K562 (cell line): ENCODE measurements around the gene RBSN. TPM values are rescaled to one million over a fixed set of nuclear protein-coding genes. Genes with fewer than 3 reads are reported as not detected.

Experiments
- ARID3A ChIP-seq: IDR thresholded peaks from 2 replicates; pipeline ENCODE4 v1.6.1; 2012; ENCODE audit warnings: low read depth, low read length, improper control_type of control experiment, borderline replicate concordance
- C11orf30 ChIP-seq: fragments of 450-650 bp; IDR thresholded peaks from 2 replicates; pipeline ENCODE4 v1.6.1; 2016; ENCODE audit warnings: low read depth, mild to moderate bottlenecking
- CBX8 ChIP-seq: fragments of 200-600 bp; sonication (generic); IDR thresholded peaks from 2 replicates; pipeline ENCODE4 v1.6.1; 2012; ENCODE audit warnings: borderline replicate concordance, mixed run types, low read depth, mild to moderate bottlenecking, moderate library complexity, mixed read lengths, low read length, control low read depth, inconsistent platforms; ENCODE audit not compliant: poor library complexity, severe bottlenecking; ENCODE audit errors: extremely low read depth
- CHD2 ChIP-seq: IDR thresholded peaks from 2 replicates; pipeline ENCODE4 v1.6.1; 2011; ENCODE audit warnings: low read depth, low read length
- KDM4B ChIP-seq, 2 experiments: fragments of 450-650 bp in 1 of 2; sonication (generic) in 1 of 2; IDR thresholded peaks; 2 replicates each; pipeline ENCODE4 v1.6.1; 2016 to 2017; ENCODE audit warnings: borderline replicate concordance in 2 of 2, antibody characterized with exemption in 1 of 2, low read depth in 1 of 2, mild to moderate bottlenecking in 1 of 2
- REST ChIP-seq, 2 experiments: fragments of 450-650 bp; formaldehyde crosslinking in 1 of 2; IDR thresholded peaks; 2 replicates each; pipeline versions ENCODE4 v1.4.0 to v1.6.1; 2014 to 2020; ENCODE audit warnings: mild to moderate bottlenecking in 2 of 2, borderline replicate concordance in 1 of 2, low read depth in 1 of 2
- TEAD1 ChIP-seq, 2 experiments: fragments of 450-650 bp in 1 of 2; sonication (generic) in 1 of 2; formaldehyde crosslinking; IDR thresholded peaks; 2 replicates each; pipeline versions ENCODE4 v1.4.0 to v1.8.0; 2020 to 2022; ENCODE audit warnings: mild to moderate bottlenecking in 2 of 2, missing genetic modification reagents in 1 of 2
- TFAP4 ChIP-seq: sonication (generic); formaldehyde crosslinking; IDR thresholded peaks from 2 replicates; pipeline ENCODE4 v1.8.0; 2022; ENCODE audit warnings: missing genetic modification reagents, mild to moderate bottlenecking, moderate library complexity, borderline replicate concordance
- ZMIZ1 ChIP-seq, 2 experiments: fragments of 150-350 bp in 1 of 2; IDR thresholded peaks; 2 replicates each; pipeline ENCODE4 v1.6.1; 2012 to 2016; ENCODE audit warnings: low read depth in 2 of 2, low read length in 2 of 2, mild to moderate bottlenecking in 1 of 2, moderate library complexity in 1 of 2
- polyA plus RNA-seq, 8 experiments: library from polyadenylated mRNA; depleted of rRNA in 4 of 8; stranded (reverse) in 5 of 8; unstranded in 3 of 8; fragments of >200 nt; fragmentation: Nextera tagmentation in 2 of 8; fragmentation: Illumina TruSeq in 1 of 8; extraction: Ambion mirVana in 2 of 8; extraction: Trizol in 1 of 8; gene quantifications; 2 replicates each; pipeline versions ENCODE4 v1.2.1 to v1.2.3, GENCODE V29; 2011 to 2014; ENCODE audit warnings: inconsistent platforms in 1 of 8, missing spikeins in 1 of 8
- total RNA-seq, 7 experiments: library from RNA; depleted of rRNA in 6 of 7; stranded (reverse); fragments of >200 nt in 6 of 7; fragmentation: Illumina TruSeq in 2 of 7; extraction: Trizol in 2 of 7; gene quantifications; 2 replicates each; pipeline versions ENCODE4 v1.2.1 to v1.2.3, GENCODE V29; 2011 to 2021; ENCODE audit warnings: low replicate concordance in 1 of 7

The RBSN gene
- total and polyA plus RNA-seq, 9 of the 15 experiments (the other 6 are each of a cell fraction or from before 2014, with no cell fraction given): 2.9 to 19.6 (median 15.0) TPM

- TF ChIP-seq ZMIZ1 (IDR thresholded peaks at IDR 0.05; ENCODE audit: low read depth in 2 of 2, low read length in 2 of 2): peak; percentile 74 to 100; a peak in 3 of 4 replicates
- TF ChIP-seq KDM4B (IDR thresholded peaks at IDR 0.05; ENCODE audit: borderline replicate concordance in 2 of 2, low read depth in 1 of 2): peak in 1 of 2 experiments; percentile 76; a peak in 1 of 4 replicates
- peak; percentile 99 for TF ChIP-seq REST (IDR thresholded peaks at IDR 0.05; ENCODE audit: borderline replicate concordance)
- 0 out of 2 replicates have a peak, but pooled peaks have one; percentile 75 for TF ChIP-seq REST (CRISPR knock-in tag; IDR thresholded peaks at IDR 0.05; ENCODE audit: low read depth)
- 0 out of 2 replicates have a peak, but pooled peaks have one; percentile 42 for TF ChIP-seq ARID3A
- TF ChIP-seq CBX8: no peak
- TF ChIP-seq CHD2: no peak
- TF ChIP-seq TEAD1 (CRISPR knock-in tag; IDR thresholded peaks at IDR 0.05): peak in 1 of 2 experiments; percentile 80; a peak in 2 of 4 replicates
- peak; percentile 96 for TF ChIP-seq TFAP4
- TF ChIP-seq C11orf30: peak; percentile 93
Measured at GRCh38 chr3:15098503-15099363, at the start of gene RBSN (continued).
